Immature natural killer cell (primary cell): ENCODE measurements around the gene DHX38. TPM values are rescaled to one million over a fixed set of nuclear protein-coding genes. Genes with fewer than 3 reads are reported as not detected.
A peak's percentile ranks its signal among the peaks of the same experiment; 100 is the strongest.
"Not testable (repeated sequence)": the region's sequence is repeated elsewhere in the genome, so short reads cannot be mapped to it uniquely, and the experiment has no call there.

Source experiments
- DNase-seq, 3 donors: peaks; one replicate each; pipeline ENCODE4 v3.0.0; 2022; ENCODE audit warnings: mixed read lengths in 1 of 3
- H3K27ac Mint-ChIP-seq, 6 donors: one replicate each; pipeline ENCODE4 v1.8.0; 2020; ENCODE audit warnings: mixed read lengths in 6 of 6, mild to moderate bottlenecking in 5 of 6, inconsistent platforms in 4 of 6, moderate library complexity in 3 of 6
- H3K27me3 Mint-ChIP-seq, 3 donors: one replicate each; pipeline ENCODE4 v1.8.0; 2020 to 2021; ENCODE audit warnings: low read depth in 3 of 3, mild to moderate bottlenecking in 3 of 3, mixed read lengths in 3 of 3, moderate library complexity in 3 of 3, inconsistent platforms in 1 of 3
- H3K36me3 Mint-ChIP-seq, 3 donors: one replicate each; pipeline ENCODE4 v1.8.0; 2020; ENCODE audit warnings: mixed read lengths in 3 of 3, inconsistent platforms in 2 of 3, mild to moderate bottlenecking in 2 of 3
- H3K4me1 Mint-ChIP-seq, 2 donors: one replicate each; pipeline ENCODE4 v1.8.0; 2020; ENCODE audit warnings: inconsistent platforms in 2 of 2, mild to moderate bottlenecking in 2 of 2, mixed read lengths in 2 of 2, moderate library complexity in 1 of 2
- H3K4me3 Mint-ChIP-seq, 5 donors: one replicate each; pipeline ENCODE4 v1.8.0; 2020; ENCODE audit warnings: mild to moderate bottlenecking in 5 of 5, mixed read lengths in 5 of 5, inconsistent platforms in 3 of 5, moderate library complexity in 3 of 5
- H3K9me3 Mint-ChIP-seq, 6 donors: one replicate each; pipeline ENCODE4 v1.8.0; 2020; ENCODE audit warnings: mild to moderate bottlenecking in 6 of 6, mixed read lengths in 6 of 6, inconsistent platforms in 4 of 6, moderate library complexity in 3 of 6
- polyA plus RNA-seq, 3 donors: library from polyadenylated mRNA; unstranded; fragments of 300-500 nt; fragmentation: Illumina TruSeq; gene quantifications; one replicate each; pipeline ENCODE4 v1.2.3, GENCODE V29; 2021

DHX38 gene
- 10 to 100 TPM; 16.9 to 39.9 (median 20.6) TPM for polyA plus RNA-seq

DNA sequence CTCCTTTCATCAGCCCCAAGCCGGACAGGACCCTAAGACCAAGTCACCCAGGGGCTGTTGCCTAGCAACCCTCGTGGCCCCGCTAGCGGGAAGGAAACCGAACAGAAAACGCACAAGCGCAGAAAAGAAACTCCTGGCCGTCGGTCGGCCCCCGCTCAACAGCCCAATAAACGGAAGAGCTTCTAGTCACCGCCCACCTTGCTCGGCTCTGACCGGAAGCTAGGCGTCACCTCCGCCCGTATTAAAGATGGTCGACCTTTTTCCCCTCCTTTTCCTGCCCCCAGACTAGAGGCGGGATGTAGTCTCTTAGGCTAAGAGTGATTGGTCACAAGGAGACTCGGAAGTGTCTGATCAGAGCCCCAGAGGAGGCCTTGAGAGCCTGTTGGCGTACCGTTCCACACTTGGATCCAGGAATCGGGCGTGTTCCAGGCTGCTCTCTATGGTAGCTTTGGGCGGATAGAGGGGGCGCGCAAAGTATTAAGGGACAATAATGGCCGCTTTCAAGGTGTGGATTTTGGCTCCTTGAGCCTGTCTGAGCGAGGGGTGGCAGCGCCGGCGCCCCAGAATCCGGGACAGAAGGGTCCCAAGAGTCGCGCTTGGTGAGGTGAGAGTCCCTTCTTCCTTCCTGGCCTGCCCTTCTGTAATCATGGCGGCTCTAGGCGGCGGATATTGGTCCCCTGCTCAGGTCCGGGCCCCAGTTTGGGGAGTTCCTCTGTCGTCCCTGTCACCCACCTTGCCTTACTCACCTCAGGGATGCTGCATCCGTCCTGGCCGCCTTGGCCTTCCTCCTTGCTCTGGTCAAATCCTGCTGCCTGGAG, at the start of gene DHX38, which contains the start of gene TXNL4B:
DHX38 (plus strand) TSS at position 400 of the 818 bp plus-strand sequence. CDS start 2,311 bp downstream, outside the sequence.
TXNL4B (minus strand) TSS at position 173 of the 818 bp plus-strand sequence. CDS start 2,871 bp downstream, outside the sequence.
- H3K9me3 Mint-ChIP-seq = no peaks in the 10 kb centered on the region
- DNase-seq = peak; percentile 94 to 95 (median 94)
- H3K4me3 Mint-ChIP-seq = peak within 1 kb of the TSS; percentile 94 to 100 (median 99)
- H3K27me3 Mint-ChIP-seq = peaks cover 0 to 4% (median 2%) of the 10 kb centered on the region in 3 donors
- peak within 1 kb of the TSS; percentile 97 to 100 (median 98) for H3K27ac Mint-ChIP-seq
- peaks cover 3 to 28% (median 14%) of the 10 kb centered on the region in 3 donors for H3K36me3 Mint-ChIP-seq
- H3K4me1 Mint-ChIP-seq = peaks cover 55 to 73% of the 10 kb centered on the region in 2 donors

DNA sequence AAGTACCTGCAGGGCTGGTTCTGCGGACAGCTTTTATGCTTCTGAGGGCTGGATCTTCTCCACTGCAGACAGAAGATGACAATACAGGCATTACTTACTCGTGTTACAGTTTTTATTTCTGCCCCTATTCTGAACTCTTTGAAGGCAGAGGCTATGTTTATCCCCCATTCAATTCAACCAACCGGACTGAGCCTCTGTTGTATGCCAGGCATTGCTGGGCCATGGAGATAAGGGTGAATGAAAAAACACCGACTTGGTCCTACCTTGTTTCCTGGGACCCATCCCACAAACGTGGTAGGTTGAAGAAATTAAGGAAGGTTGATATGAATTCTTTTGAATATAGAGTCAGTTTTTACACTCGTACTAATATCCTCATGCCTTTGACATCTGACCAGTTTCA, 49.4 kb upstream of the DHX38 start:
- DNase-seq = no peak
- Mint-ChIP-seq H3K4me1 (no peaks in the 10 kb centered on the region), H3K9me3 (peaks cover 0 to 7% (median 4%) of the 10 kb centered on the region in 6 donors), H3K4me3 (no peak overlapping the region), H3K36me3 (peaks cover 8 to 15% (median 12%) of the 10 kb centered on the region in 3 donors), H3K27me3 (no peaks in the 10 kb centered on the region), H3K27ac (no peak overlapping the region)

DNA sequence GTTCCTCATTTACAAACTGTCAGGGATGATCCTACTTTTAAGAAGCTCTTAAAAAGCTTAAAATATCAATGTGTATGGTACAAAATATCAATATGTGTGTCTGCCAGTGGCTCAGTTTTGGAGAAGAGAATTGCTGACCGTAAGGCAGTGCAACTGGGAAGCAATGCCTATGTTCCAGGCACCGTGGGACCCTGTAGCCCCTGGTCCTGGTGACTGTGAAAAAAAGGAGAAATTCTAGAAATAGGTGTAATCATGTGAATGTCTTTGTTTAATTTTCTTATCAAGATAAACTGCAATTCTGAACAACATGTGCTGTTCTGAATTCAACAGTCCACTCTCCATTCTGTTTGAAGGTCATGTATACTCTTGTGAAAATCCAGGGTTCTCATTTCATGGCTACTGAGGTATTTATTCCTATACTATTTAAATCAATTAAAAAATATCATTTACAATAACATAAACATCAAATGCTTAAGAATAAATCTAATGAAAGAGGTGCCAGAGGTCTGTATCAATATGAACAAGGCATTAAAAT, 48.8 kb upstream of the DHX38 start:
- peaks cover 0 to 13% (median 6%) of the 10 kb centered on the region in 6 donors for H3K9me3 Mint-ChIP-seq
- DNase-seq = no peak
- no peak overlapping the region for H3K4me3 Mint-ChIP-seq
- no peaks in the 10 kb centered on the region for H3K4me1 Mint-ChIP-seq
- peaks cover 10 to 18% (median 13%) of the 10 kb centered on the region in 3 donors for H3K36me3 Mint-ChIP-seq
- no peak overlapping the region for H3K27ac Mint-ChIP-seq
- no peaks in the 10 kb centered on the region for H3K27me3 Mint-ChIP-seq

DNA sequence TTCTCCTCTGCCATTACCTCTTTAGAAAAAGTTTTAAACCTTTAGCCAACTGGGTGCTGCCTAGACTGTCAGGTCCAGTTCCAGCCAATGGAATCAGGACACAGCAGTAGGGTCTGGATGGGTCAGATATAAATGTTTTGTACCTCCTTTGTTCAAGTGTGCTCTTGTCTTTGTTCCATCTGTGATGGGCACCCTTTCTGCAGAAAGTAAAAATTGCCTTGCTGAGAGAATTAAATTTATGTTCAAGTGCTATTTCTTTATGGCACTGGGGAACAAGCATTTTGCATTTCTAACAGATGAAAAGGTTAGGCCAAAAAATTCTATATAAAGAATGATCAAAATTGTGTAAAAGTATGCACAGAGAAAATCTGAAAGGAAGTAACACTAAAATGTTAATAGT, 44.5 kb upstream of the DHX38 start:
- Mint-ChIP-seq H3K27me3 (no peaks in the 10 kb centered on the region), H3K4me3 (no peak overlapping the region), H3K27ac (no peak overlapping the region), H3K36me3 (peaks cover 6 to 17% (median 8%) of the 10 kb centered on the region in 3 donors), H3K9me3 (peaks cover 0 to 18% (median 11%) of the 10 kb centered on the region in 6 donors), H3K4me1 (no peaks in the 10 kb centered on the region)
- DNase-seq = no peak

DNA sequence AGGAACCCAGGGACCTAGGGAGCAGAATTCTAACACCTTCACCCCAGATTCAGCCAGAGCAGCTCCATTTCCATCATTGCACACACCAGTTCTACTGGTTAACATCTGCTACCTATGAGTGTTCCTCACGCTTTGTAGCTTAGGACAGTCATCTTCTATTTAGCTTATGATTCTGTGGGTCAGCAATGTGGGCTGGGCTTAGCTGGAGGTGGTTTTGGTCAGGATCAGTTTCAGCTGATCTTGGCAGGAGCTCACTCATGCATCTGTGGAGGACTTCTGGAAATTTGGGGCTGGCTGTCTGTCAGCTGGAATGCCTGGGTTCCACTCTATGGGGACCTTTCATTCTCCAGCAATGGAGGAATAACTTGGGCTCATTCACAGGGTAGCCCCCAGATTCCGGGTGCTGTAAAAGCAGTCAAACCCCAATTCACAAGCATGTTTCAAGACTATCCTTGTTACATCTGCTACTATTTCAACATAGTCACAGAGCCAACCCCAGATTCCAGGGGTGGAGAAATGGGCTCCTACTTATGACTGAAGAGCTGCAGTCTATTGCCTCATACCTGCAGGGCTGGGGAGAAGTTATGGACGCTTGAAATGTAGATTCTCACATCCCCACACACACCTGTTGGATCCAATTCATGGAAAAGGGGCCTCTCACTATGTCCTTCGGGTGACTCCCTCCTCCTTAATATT, 42.7 kb upstream of the DHX38 start:
- no peak for DNase-seq
- no peaks in the 10 kb centered on the region for H3K27me3 Mint-ChIP-seq
- peaks cover 6 to 17% (median 8%) of the 10 kb centered on the region in 3 donors for H3K36me3 Mint-ChIP-seq
- H3K9me3 Mint-ChIP-seq = peaks cover 0 to 18% (median 11%) of the 10 kb centered on the region in 6 donors
- no peak overlapping the region for H3K4me3 Mint-ChIP-seq
- no peak overlapping the region for H3K27ac Mint-ChIP-seq
- H3K4me1 Mint-ChIP-seq = no peaks in the 10 kb centered on the region

DNA sequence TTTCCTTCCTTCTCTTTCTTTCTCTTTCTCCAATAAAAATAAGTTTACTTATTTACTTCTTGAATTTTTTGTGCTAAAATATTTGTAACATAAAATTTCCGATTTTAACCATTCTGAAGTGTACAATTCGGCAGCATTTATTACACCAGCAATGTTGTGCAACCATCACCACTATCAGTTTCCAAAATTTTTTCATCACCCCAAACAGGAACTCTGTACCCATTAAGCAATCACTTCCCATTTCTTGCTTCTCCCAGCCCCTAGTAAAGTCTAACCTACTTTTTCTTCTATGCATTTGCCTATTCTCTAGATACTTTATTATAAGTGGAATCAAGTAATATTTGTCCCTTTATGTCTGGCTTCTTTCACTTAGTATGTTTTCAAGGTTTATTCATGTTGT, 41.8 kb upstream of the DHX38 start:
- Mint-ChIP-seq H3K27ac (no peak overlapping the region), H3K27me3 (no peaks in the 10 kb centered on the region)

DNA sequence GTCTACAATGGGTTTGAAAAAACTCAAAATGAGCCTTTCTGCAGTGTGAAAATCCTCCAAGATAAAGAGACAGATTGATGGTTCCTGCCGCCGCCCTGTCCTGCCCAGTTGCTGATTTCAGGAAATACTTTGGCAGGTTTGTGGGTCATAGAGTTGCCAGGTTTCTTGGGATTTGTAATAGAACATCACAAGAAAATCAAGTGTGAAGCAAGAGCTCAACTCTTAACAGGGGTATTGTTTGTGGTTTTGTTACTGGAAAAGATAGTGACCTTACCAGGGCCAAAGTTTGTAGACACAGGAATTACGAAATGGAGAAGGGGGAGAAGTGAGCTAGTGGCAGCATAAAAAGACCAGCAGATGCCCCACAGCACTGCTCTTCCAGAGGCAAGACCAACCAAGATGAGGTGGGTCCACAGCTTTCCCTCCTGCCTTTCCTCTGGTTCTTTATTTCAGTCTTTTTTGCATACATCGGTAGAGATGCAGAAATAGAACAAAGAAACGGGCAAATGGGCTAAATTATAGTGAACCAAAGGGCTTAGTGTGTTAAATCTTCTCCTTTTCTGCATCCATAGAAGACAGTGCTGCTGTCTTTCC, 39.3 kb upstream of the DHX38 start, which contains the start of gene HP:
HP (plus strand) TSS at position 252 of the 594 bp plus-strand sequence; CDS start at position 400, 148 bp downstream.
- H3K27ac Mint-ChIP-seq, H3K27me3 Mint-ChIP-seq, DNase-seq, H3K4me3 Mint-ChIP-seq, H3K36me3 Mint-ChIP-seq, H3K4me1 Mint-ChIP-seq: not testable (repeated sequence)
- H3K9me3 Mint-ChIP-seq = peaks cover 0 to 11% (median 6%) of the 10 kb centered on the region in 6 donors

More for the DNA sequence above, 41.8 kb upstream of the DHX38 start:
- Mint-ChIP-seq H3K4me1 (no peaks in the 10 kb centered on the region), H3K4me3 (no peak overlapping the region), H3K9me3 (peaks cover 0 to 18% (median 11%) of the 10 kb centered on the region in 6 donors), H3K36me3 (peaks cover 6 to 17% (median 8%) of the 10 kb centered on the region in 3 donors)
- no peak for DNase-seq

DNA sequence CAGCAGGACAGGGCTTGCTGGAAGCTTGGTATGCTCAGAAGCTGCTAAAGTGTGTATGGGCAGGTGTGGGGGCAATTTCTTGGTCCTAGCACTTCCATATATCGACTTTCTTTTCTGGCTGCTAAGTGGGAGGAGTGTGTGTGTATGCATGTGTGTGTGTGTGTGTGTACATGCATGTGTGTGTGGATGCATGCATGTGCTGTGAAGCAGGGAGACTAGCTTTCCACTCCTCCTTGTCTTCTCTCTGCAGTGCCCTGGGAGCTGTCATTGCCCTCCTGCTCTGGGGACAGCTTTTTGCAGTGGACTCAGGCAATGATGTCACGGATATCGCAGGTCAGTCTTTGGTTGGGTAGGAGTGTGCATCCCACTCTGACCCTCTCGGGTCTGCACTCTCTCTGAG, 37.7 kb upstream of the DHX38 start:
- no peaks in the 10 kb centered on the region for H3K4me1 Mint-ChIP-seq
- DNase-seq = no peak
- no peak overlapping the region for H3K27ac Mint-ChIP-seq
- H3K4me3 Mint-ChIP-seq = no peak overlapping the region
- peaks cover 0 to 4% (median 0%) of the 10 kb centered on the region in 3 donors for H3K36me3 Mint-ChIP-seq
- peaks cover 0 to 2% (median 0%) of the 10 kb centered on the region in 6 donors for H3K9me3 Mint-ChIP-seq
- H3K27me3 Mint-ChIP-seq = no peaks in the 10 kb centered on the region

DNA sequence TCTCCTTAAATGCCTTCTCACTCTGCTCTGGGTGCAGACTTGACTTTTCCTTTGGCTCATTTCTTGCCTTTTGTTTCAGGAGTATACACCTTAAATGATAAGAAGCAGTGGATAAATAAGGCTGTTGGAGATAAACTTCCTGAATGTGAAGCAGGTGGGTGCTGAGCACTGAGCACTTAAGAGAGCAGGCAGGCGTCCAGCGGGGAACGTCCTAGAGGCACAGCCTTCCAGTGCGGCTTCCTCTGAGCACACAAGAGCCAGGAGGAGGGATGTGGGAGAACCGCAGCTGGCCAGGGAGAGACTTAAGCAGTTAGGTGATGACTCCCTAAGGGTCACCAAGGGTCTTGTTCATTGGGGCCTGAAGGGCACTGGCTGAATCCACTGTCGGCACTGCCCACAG, 36.3 kb upstream of the DHX38 start:
- not testable (repeated sequence) for H3K4me3 Mint-ChIP-seq, DNase-seq, H3K27ac Mint-ChIP-seq, H3K9me3 Mint-ChIP-seq, H3K27me3 Mint-ChIP-seq, H3K4me1 Mint-ChIP-seq, H3K36me3 Mint-ChIP-seq

DNA sequence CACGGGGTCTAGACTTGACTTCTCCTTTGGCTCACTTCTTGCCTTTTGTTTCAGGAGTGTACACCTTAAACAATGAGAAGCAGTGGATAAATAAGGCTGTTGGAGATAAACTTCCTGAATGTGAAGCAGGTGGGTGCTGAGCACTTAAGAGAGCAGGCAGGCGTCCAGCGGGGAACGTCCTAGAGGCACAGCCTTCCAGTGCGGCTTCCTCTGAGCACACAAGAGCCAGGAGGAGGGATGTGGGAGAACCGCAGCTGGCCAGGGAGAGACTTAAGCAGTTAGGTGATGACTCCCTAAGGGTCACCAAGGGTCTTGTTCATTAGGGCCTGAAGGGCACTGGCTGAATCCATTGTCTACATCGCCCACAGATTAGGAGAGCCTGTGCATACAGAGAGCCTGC, 34.6 kb upstream of the DHX38 start:
- H3K9me3 Mint-ChIP-seq, H3K4me1 Mint-ChIP-seq, DNase-seq, H3K27ac Mint-ChIP-seq, H3K36me3 Mint-ChIP-seq, H3K27me3 Mint-ChIP-seq, H3K4me3 Mint-ChIP-seq: not testable (repeated sequence)

DNA sequence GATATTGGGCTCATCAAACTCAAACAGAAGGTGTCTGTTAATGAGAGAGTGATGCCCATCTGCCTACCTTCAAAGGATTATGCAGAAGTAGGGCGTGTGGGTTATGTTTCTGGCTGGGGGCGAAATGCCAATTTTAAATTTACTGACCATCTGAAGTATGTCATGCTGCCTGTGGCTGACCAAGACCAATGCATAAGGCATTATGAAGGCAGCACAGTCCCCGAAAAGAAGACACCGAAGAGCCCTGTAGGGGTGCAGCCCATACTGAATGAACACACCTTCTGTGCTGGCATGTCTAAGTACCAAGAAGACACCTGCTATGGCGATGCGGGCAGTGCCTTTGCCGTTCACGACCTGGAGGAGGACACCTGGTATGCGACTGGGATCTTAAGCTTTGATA, 33.2 kb upstream of the DHX38 start:
- Mint-ChIP-seq H3K27ac (no peak overlapping the region), H3K27me3 (peaks cover 0 to 2% (median 1%) of the 10 kb centered on the region in 3 donors), H3K4me1 (no peaks in the 10 kb centered on the region), H3K9me3 (no peaks in the 10 kb centered on the region), H3K4me3 (no peak overlapping the region), H3K36me3 (peaks cover 0 to 7% (median 0%) of the 10 kb centered on the region in 3 donors)
- no peak for DNase-seq

DNA sequence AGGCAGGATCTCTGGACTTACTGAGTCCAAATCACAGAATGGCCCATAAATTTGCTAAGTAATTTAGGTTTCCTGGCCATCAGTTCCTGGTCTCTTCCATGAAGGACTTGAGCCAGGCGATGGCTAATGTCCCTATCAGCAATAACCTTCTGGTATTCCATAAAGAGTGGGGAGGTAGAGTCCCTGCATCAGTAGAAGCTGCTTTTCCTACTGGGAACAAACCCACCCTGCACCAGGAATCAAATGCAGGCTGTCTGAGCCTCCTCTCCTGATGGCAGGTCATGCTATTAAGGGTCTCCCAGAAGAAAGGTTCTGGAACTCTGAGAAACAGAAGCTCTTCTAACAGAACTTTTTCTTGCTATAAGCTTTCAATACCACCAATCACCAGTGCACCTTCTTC, 32.1 kb upstream of the DHX38 start:
- Mint-ChIP-seq H3K36me3 (peaks cover 0 to 7% (median 0%) of the 10 kb centered on the region in 3 donors), H3K9me3 (no peaks in the 10 kb centered on the region), H3K27ac (no peak overlapping the region), H3K27me3 (peaks cover 0 to 2% (median 1%) of the 10 kb centered on the region in 3 donors), H3K4me3 (no peak overlapping the region), H3K4me1 (no peaks in the 10 kb centered on the region)
- no peak for DNase-seq

DNA sequence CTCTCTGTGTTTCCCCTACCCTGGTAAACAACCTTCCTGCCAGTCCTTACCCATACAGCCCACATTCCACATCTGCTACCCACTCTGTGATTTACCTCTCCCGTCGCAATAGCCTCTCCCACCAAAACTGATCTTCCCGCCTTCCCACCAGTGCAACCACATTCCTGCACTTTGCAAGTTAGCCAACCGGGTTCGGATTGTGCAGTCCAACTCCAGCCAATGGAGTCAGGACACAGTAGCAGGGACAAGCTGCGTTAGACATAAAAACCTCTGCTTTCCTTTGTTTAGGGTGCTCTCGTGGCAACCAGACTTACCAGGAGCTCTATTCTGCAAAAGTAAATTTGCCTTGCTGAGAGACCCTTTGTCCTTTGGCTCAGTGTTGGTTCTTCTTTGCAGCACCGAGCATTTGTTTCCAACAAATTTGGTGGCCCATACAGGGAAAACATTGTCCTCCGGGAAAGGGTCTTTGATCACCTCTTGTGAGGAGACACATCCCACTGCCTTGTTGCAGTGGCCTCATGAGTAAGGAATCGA, 29.2 kb upstream of the DHX38 start:
- no peak overlapping the region for H3K4me3 Mint-ChIP-seq
- H3K27ac Mint-ChIP-seq = no peak overlapping the region

More for the DNA sequence above, 29.2 kb upstream of the DHX38 start:
- Mint-ChIP-seq H3K4me1 (no peaks in the 10 kb centered on the region), H3K36me3 (peaks cover 0 to 7% (median 0%) of the 10 kb centered on the region in 3 donors), H3K9me3 (no peaks in the 10 kb centered on the region), H3K27me3 (peaks cover 0 to 2% (median 1%) of the 10 kb centered on the region in 3 donors)
- no peak for DNase-seq
